ENCODE data around the gene OR4X1.
"Not testable (repeated sequence)": the region's sequence is repeated elsewhere in the genome, so short reads cannot be mapped to it uniquely, and the experiment has no call there.

OR4X1 gene, protein sequence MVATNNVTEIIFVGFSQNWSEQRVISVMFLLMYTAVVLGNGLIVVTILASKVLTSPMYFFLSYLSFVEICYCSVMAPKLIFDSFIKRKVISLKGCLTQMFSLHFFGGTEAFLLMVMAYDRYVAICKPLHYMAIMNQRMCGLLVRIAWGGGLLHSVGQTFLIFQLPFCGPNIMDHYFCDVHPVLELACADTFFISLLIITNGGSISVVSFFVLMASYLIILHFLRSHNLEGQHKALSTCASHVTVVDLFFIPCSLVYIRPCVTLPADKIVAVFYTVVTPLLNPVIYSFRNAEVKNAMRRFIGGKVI
- 0 reads per million in 3 experiments for total RNA-seq

DNA sequence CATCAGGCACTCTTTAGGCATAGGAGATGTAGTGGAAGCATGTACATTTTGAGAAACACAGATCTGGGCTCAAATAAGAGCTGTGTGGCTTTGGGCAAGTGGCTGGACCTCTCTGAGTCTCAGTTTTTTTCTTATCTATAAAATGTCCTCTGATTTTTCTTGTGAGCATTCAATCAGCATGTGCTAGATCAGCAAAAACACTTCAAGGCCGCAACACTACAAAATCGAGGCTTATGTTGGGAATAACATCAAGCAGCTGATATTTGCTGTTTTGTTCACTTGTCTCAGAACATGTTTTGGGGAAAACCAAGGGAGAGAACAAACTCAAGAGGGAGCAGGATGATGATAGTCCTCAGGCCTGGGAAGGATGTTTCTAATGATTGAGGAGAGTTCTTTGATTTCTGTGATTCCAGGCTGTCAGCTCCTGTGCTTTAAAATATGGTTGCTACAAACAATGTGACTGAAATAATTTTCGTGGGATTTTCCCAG, at the start of gene OR4X1:
OR4X1 (plus strand) TSS at position 439 of the 489 bp plus-strand sequence; CDS start at position 439, 0 bp downstream.
- no peak for DNase-seq

DNA sequence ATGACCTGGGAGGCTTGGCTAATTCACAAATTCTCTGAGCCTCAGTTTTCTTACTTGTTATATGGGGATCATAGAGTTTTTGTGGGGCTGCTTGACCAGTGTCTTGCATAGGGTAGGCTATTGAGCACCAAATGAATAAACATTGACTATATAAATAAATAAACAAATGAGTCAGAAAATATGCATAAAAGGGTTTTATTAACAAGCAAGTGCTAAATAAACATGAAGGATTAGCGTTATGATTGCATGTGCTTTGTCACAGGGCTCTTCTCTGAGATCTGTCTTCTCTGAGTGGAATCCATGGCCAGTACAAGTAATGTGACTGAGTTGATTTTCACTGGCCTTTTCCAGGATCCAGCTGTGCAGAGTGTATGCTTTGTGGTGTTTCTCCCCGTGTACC, 47.2 kb upstream of the OR4X1 start, which contains the start of gene OR4B1:
OR4B1 (plus strand) TSS at position 301 of the 400 bp plus-strand sequence; CDS start at position 301, 0 bp downstream.
- no peak for DNase-seq

DNA sequence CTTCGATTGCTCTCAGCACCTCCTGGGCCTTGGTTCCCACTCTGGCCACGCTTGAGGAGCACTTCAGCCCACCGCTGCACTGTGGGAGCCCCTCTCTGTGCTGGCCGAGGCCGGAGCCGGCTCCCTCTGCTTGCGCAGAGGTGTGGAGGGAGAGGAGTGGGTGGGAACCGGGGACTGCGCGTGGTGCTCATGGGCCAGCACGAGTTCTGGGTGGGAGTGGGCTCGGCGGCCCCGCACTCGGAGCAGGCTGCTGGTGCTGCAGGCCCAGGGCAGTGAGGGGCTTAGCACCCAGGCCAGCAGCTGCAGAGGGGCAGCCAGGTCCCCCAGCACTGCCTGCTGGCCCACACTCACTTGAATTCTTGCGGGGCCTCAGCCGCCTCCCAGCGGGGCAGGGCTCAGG, 34.9 kb upstream of the OR4X1 start:
- DNase-seq = no peak

DNA sequence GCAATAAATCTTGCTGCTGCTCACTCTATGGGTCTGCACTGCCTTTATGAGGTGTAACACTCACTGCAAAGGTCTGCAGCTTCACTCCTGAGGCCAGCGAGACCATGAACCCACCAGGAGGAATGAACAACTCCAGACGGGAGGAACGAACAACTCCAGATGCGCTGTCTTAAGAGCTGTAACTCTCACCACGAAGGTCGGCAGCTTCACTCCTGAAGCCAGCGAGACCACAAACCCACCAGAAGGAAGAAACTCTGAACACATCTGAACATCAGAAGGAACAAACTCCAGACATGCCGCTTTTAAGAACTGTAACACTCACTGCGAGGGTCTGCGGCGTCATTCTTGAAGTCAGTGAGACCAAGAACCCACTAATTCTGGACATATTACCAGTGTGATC, 33.6 kb upstream of the OR4X1 start:
- DNase-seq = not testable (repeated sequence)

DNA sequence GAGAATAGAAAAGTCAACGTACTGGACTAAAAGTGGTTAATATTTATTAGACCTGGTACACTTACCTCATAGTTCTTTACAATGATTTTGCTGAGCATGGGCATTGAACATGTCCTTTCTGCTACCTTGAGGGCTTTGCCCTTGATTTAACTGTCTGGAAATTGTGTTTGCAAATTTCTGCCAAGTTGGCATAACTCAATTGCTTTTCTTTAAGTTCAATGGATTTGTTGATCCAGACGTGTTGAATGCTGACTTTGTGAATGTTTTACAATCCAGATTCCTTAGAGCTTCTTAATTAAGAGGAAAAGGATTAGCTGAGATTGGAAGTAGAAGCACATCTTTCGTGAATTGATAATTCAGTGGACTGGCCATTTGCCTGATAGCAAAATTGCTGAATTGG, 25.9 kb upstream of the OR4X1 start:
- no peak for DNase-seq

DNA sequence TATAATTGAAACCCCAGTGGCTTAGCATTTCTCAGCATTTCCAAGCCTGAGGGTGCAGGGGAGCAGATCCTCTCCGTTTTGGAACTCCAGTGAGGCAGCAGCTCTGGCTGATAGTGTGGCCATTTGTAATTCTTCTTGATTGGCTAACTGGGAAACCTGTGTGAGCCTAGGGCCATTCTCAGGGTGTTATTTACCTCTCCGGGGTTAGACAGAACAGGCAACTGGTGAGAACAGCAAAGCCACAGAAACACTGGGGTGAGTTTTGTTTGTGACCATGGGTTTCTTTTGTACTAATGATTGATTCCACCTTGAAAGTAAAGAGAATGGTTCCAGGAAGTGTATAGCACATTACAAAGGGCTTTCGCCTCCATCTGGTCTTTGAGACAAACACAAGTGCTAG, 21.2 kb upstream of the OR4X1 start:
- no peak for DNase-seq

DNA sequence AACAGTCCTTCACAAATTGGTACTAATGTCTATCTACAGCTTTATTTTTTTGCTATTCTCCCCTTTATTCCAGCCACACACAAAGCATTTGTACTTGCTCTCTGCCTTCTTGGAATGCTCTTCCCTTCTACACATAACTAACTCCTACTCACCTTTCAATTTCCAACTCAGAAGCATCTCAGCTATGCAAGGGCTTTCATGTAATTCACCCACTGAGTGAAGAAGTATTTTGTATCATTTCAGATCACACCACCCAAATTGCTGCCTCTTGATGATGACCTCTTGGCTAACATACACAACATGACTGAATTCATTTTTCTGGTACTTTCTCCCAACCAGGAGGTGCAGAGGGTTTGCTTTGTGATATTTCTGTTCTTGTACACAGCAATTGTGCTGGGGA, 18.9 kb upstream of the OR4X1 start, which contains the start of gene OR4X2:
OR4X2 (plus strand) TSS at position 301 of the 400 bp plus-strand sequence; CDS start at position 301, 0 bp downstream.
- no peak for DNase-seq

DNA sequence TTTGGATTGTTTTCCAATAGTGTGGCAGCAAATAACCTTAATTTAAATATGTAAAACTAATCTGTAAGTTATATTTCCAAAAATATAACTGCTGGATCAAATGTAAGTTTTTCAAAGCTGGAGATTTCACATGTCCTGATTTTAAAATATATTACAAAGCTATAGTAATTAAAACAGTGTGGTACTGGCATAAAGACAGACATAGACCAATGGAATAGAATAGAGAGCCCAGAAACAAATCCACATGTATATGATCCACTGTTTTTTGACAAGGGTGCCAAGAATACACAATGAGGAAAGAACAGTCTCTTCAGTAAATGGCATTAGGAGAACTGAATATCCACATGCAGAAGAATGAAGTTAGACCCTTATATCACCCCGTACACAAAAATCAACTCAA, 14.8 kb upstream of the OR4X1 start:
- no peak for DNase-seq

DNA sequence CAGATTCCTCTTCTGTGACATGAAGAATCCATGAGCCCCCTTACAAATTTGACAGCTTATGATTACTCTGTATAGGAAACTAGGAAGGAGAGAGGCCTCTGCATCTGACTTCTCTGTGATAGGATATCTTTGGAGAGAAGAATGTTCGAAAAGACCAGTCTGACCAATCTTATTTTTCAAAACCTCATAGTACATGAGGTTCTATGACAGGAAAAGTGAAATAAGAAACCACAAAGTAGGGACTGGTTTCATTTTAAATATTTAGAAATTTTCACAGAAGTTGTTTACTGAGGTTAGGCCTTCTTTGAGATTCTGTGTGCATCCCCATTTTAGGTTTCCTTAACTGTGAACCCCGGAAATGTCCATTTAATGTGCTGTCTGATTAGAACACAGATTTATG, 2.1 kb upstream of the OR4X1 start:
- no peak for DNase-seq

DNA sequence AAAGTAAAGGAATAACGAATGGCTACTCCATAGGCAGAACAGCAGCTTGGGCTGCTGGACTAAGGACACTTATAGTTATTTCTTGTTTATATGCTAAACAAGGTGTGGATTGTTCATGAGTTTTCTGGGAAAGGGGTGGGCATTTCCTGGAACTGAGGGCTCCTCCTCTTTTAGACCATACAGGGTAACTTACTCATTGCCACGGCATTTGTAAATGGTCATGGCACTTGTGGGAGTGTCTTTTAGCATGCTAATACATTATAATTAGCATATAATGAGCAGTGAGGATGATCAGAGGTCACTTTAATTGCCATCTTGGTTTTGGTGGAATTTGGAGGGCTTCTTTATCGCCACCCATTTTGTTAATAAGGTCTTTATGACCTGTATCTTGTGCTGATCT, 7.0 kb downstream of the OR4X1 start:
- DNase-seq = no peak

DNA sequence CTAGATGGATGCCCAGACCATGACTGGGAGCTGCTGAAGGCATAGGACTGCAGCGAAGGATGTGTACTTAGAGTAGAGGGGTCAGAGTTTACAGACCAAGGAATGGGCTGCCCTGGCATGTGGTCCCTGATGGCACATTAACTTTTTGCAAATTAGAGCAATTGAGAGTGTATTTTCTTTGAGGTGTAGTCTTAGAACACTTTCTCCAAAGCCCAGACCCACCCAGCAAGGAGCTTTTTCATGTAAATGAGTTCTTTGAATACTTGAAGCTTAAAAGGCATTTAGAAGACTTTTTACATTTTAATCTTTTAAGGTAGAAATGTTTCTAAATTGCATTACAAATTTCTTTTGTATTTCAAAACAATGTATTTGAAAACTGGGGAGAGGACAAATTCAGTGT, 8.9 kb downstream of the OR4X1 start:
- DNase-seq = no peak

DNA sequence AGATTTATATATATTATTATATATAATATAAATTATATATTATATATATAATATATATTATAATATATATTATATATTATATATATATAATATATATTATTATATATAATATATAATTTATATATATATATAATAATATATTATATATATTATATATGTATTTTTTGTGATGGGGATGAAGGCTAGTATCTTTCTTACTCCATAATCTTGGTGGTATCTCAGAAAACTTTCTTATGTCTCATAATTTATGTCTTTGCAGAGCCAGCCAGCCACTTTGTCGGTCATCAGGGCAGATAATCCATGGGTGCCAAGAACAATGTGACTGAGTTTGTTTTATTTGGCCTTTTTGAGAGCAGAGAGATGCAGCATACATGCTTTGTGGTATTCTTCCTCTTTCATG, 42.3 kb downstream of the OR4X1 start, which contains the start of gene OR4S1:
OR4S1 (plus strand) TSS at position 301 of the 400 bp plus-strand sequence; CDS start at position 301, 0 bp downstream.
- no peak for DNase-seq

DNA sequence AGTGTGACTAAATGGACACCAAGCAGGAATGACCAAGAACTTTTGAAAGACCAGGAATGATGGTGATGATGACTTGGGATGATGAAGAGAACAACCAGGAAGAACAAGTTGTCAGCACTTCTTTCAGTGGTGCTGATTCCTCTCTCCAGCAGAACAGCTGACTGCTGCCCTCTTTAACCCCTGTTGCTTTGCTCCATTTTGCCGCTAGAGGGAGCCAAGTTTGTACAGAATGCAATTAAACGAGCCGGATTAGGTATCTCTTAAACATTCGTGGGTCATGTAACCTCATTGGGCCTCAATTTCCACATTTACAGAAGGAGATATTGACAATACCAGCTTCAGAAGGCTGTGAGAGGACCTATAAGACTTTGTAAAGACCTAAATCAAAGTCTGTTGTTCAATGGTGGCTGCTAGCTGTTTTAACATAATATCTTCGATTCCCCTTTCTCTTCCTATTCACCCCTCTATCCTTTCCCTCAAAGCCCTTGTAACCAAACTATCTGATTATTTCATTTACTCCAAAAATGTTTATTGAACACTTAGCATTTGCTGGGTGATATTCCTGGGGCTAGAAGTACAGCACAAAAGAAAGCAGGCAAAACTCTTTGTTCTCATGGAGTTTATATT, 44.2 kb downstream of the OR4X1 start:
- DNase-seq = peak; percentile 37

DNA sequence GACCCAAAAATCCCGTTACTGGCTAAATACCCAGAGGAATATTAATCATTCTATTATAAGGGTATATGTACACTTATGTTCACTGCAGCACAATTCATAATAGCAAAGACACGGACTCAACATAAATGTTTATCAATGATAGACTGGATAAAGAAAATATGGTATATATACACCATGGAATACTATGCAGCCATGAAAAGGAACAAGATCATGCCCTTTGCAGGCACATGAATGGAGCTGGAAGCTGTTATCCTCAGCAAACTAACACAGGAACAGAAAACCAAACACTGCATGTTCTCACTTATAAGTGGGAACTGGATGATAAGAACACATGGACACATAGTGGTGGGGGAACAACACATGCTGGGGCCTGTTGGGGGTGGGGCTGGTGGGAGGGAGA, 49.9 kb downstream of the OR4X1 start:
- DNase-seq = not testable (repeated sequence)
